H9 (cell line): ENCODE data around the gene INTS1. TPM values are rescaled to one million over a fixed set of nuclear protein-coding genes. Genes with fewer than 3 reads are reported as not detected.

ENCODE experiments used
- DNase-seq: peaks from one replicate; pipeline ENCODE4 v3.0.0-alpha.2; 2017
- H2AFZ ChIP-seq: one replicate; pipeline ENCODE4 v1.6.1; 2013; ENCODE audit warnings: mild to moderate bottlenecking, low read length, control low read depth, moderate library complexity
- H2AK5ac ChIP-seq: 2 replicates; pipeline ENCODE4 v1.6.1; 2013; ENCODE audit warnings: low read length, control low read depth, mixed read lengths; ENCODE audit not compliant: insufficient read length
- H2BK120ac ChIP-seq: one replicate; pipeline ENCODE4 v1.6.1; 2013; ENCODE audit warnings: low read depth, mild to moderate bottlenecking, low read length, control low read depth, inconsistent platforms; ENCODE audit not compliant: poor library complexity, severe bottlenecking
- H2BK12ac ChIP-seq: 2 replicates; pipeline ENCODE4 v1.6.1; 2013; ENCODE audit warnings: low read length, control low read depth, mixed read lengths, low read depth; ENCODE audit not compliant: insufficient read length
- H2BK15ac ChIP-seq: 2 replicates; pipeline ENCODE4 v1.6.1; 2013; ENCODE audit warnings: low read depth, low read length, control low read depth
- H2BK20ac ChIP-seq: one replicate; pipeline ENCODE4 v1.6.1; 2013; ENCODE audit warnings: low read depth, mild to moderate bottlenecking, low read length, control low read depth, inconsistent platforms; ENCODE audit not compliant: poor library complexity, severe bottlenecking
- H2BK5ac ChIP-seq: 2 replicates; pipeline ENCODE4 v1.6.1; 2013; ENCODE audit warnings: low read length, control low read depth, mixed read lengths; ENCODE audit not compliant: insufficient read length
- H3K14ac ChIP-seq: 2 replicates; pipeline ENCODE4 v1.6.1; 2013; ENCODE audit warnings: low read length, control low read depth; ENCODE audit not compliant: insufficient read depth
- H3K18ac ChIP-seq: 2 replicates; pipeline ENCODE4 v1.6.1; 2013; ENCODE audit warnings: low read depth, mild to moderate bottlenecking, mixed read lengths, low read length, control low read depth; ENCODE audit not compliant: insufficient read length
- H3K23ac ChIP-seq: 2 replicates; pipeline ENCODE4 v1.6.1; 2013; ENCODE audit warnings: low read length, control low read depth, mixed read lengths, low read depth; ENCODE audit not compliant: insufficient read length
- H3K23me2 ChIP-seq: 2 replicates; pipeline ENCODE4 v1.6.1; 2013; ENCODE audit warnings: low read depth, mild to moderate bottlenecking, mixed read lengths, low read length, control low read depth; ENCODE audit not compliant: insufficient read length, poor library complexity, severe bottlenecking
- H3K27ac ChIP-seq: 2 replicates; pipeline ENCODE4 v1.5.1; 2013; ENCODE audit warnings: low read length, control low read depth, mixed read lengths, low read depth; ENCODE audit not compliant: insufficient read length
- H3K27me3 ChIP-seq: 2 replicates; pipeline ENCODE4 v1.6.1; 2013; ENCODE audit warnings: low read length, control low read depth, inconsistent platforms; ENCODE audit not compliant: insufficient read depth
- H3K4ac ChIP-seq: 2 replicates; pipeline ENCODE4 v1.6.1; 2013; ENCODE audit warnings: low read depth, mild to moderate bottlenecking, control low read depth, inconsistent platforms, low read length, moderate library complexity
- H3K4me1 ChIP-seq: 2 replicates; pipeline ENCODE4 v1.6.1; 2013; ENCODE audit warnings: low read length, control low read depth, inconsistent platforms; ENCODE audit not compliant: insufficient read depth
- H3K4me2 ChIP-seq: 2 replicates; pipeline ENCODE4 v1.6.1; 2013; ENCODE audit warnings: low read length, control low read depth, mixed read lengths; ENCODE audit not compliant: insufficient read length, insufficient read depth
- H3K56ac ChIP-seq: 2 replicates; pipeline ENCODE4 v1.6.1; 2013; ENCODE audit warnings: low read depth, mild to moderate bottlenecking, mixed read lengths, low read length, control low read depth; ENCODE audit not compliant: insufficient read length
- H3K79me1 ChIP-seq: 2 replicates; pipeline ENCODE4 v1.6.1; 2013; ENCODE audit warnings: low read depth, mild to moderate bottlenecking, moderate library complexity, low read length, control low read depth, inconsistent platforms; ENCODE audit not compliant: insufficient read depth, poor library complexity, severe bottlenecking
- H3K79me2 ChIP-seq: 2 replicates; pipeline ENCODE4 v1.6.1; 2013; ENCODE audit warnings: low read length, control low read depth, inconsistent platforms; ENCODE audit not compliant: insufficient read depth
- H3K9ac ChIP-seq: 2 replicates; pipeline ENCODE4 v1.6.1; 2013; ENCODE audit warnings: low read length, control low read depth, mixed read lengths; ENCODE audit not compliant: insufficient read length; ENCODE audit errors: extremely low read depth
- H3K9me3 ChIP-seq: one replicate; pipeline ENCODE4 v1.6.1; 2013; ENCODE audit warnings: low read depth, low read length, inconsistent platforms; ENCODE audit not compliant: control insufficient read depth
- H3T11ph ChIP-seq: one replicate; pipeline ENCODE4 v1.6.1; 2013; ENCODE audit warnings: mild to moderate bottlenecking, low read length, control low read depth, inconsistent platforms
- H4K20me1 ChIP-seq: one replicate; pipeline ENCODE4 v1.6.1; 2013; ENCODE audit not compliant: control insufficient read depth, insufficient read length, insufficient read depth
- H4K5ac ChIP-seq: 2 replicates; pipeline ENCODE4 v1.6.1; 2013; ENCODE audit warnings: low read depth, mild to moderate bottlenecking, mixed read lengths, low read length, control low read depth; ENCODE audit not compliant: insufficient read length
- H4K8ac ChIP-seq: replicated peaks from 2 replicates; pipeline ENCODE4 v1.6.1; 2013; ENCODE audit warnings: low read length, control low read depth, mixed read lengths, low read depth; ENCODE audit not compliant: insufficient read length
- H4K91ac ChIP-seq: 2 replicates; pipeline ENCODE4 v1.6.1; 2013; ENCODE audit warnings: low read depth, mild to moderate bottlenecking, moderate library complexity, mixed read lengths, low read length, control low read depth; ENCODE audit not compliant: insufficient read length
- H3K27ac Mint-ChIP-seq, 3 experiments: 2 replicates in 2 of 3; 3 replicates in 1 of 3; pipeline ENCODE4 v1.8.0; 2020 to 2021; ENCODE audit warnings: mixed read lengths in 3 of 3, mild to moderate bottlenecking in 1 of 3, moderate library complexity in 1 of 3
- H3K27me3 Mint-ChIP-seq: 2 replicates; pipeline ENCODE4 v1.8.0; 2021; ENCODE audit warnings: low read depth, mild to moderate bottlenecking, moderate library complexity, mixed read lengths
- H3K36me3 Mint-ChIP-seq, 3 experiments: 2 replicates in 2 of 3; 3 replicates in 1 of 3; pipeline ENCODE4 v1.8.0; 2020 to 2021; ENCODE audit warnings: low read depth in 3 of 3, mixed read lengths in 3 of 3; ENCODE audit not compliant: insufficient read depth in 1 of 3
- H3K4me1 Mint-ChIP-seq, 2 experiments: 2 replicates each; pipeline ENCODE4 v1.8.0; 2020; ENCODE audit warnings: mixed read lengths in 2 of 2
- H3K4me3 Mint-ChIP-seq, 2 experiments: 2 replicates in 1 of 2; 3 replicates in 1 of 2; pipeline ENCODE4 v1.8.0; 2020 to 2021; ENCODE audit warnings: mild to moderate bottlenecking in 2 of 2, mixed read lengths in 2 of 2, moderate library complexity in 1 of 2
- H3K9me3 Mint-ChIP-seq, 2 experiments: 2 replicates in 1 of 2; 3 replicates in 1 of 2; pipeline ENCODE4 v1.8.0; 2020; ENCODE audit warnings: mild to moderate bottlenecking in 2 of 2, mixed read lengths in 2 of 2, moderate library complexity in 1 of 2
- WGBS: extraction: QIAGEN DNeasy Blood & Tissue Kit; methylation state at CpG from one replicate; pipeline ENCODE4 v1.1.7; 2013; ENCODE audit warnings: missing lambda C conversion rate, low lambda C conversion rate, mixed read lengths; ENCODE audit not compliant: insufficient read length; ENCODE audit errors: extremely low coverage; 5-methylcytosine and 5-hydroxymethylcytosine counted together
- total RNA-seq: library from RNA; stranded (reverse); gene quantifications from 2 replicates; pipeline ENCODE4 v1.2.1, GENCODE V29; 2021
- TF ChIP-seq, protein P1 (sequence below): fragments of 200-600 bp; sonication (generic); conservative IDR thresholded peaks from 3 replicates; pipeline ENCODE4 v1.8.0; 2021; ENCODE audit warnings: antibody characterized with exemption, mild to moderate bottlenecking

The INTS1 gene
- total RNA-seq, 1 experiment from 2014 or later: 133 TPM

- peaks cover 0 to 2% of the 10 kb centered on the region in 2 experiments; a peak in 1 of 4 replicates for H3K4me1 Mint-ChIP-seq
Observed at GRCh38 chr7:1476859-1477258, 27.3 kb downstream of the INTS1 start.

More at GRCh38 chr7:1476859-1477258, 27.3 kb downstream of the INTS1 start:
- no peak overlapping the region for H4K5ac ChIP-seq
- no peaks in the 10 kb centered on the region for H3K23me2 ChIP-seq
- H2BK120ac ChIP-seq: no peak overlapping the region
- H2BK12ac ChIP-seq: no peak overlapping the region
- no CpG with 5 or more reads among the region's 15 CpGs for WGBS
- no peak overlapping the region for H3K4ac ChIP-seq
- Mint-ChIP-seq H3K9me3 (no peaks in the 10 kb centered on the region), H3K27ac (no peak overlapping the region; a peak in 1 of 7 replicates), H3K27me3 (no peaks in the 10 kb centered on the region), H3K4me3 (no peak overlapping the region), H3K36me3 (peaks cover 3 to 39% (median 37%) of the 10 kb centered on the region in 3 experiments; a peak in 6 of 7 replicates)
- H3K27me3 ChIP-seq: no peaks in the 10 kb centered on the region
- H2BK20ac ChIP-seq: no peak overlapping the region
- H4K91ac ChIP-seq: no peak overlapping the region
- no peak overlapping the region for H2AK5ac ChIP-seq
- H4K20me1 ChIP-seq: no peaks in the 10 kb centered on the region
- H3K23ac ChIP-seq: no peak overlapping the region
- H3K4me2 ChIP-seq: no peak overlapping the region
- no peak overlapping the region for H3K9ac ChIP-seq
- H3K79me1 ChIP-seq: no peaks in the 10 kb centered on the region
- H3K56ac ChIP-seq: no peak overlapping the region
- no peak overlapping the region for H2BK15ac ChIP-seq
- H4K8ac ChIP-seq: no peak overlapping the region
- H3K14ac ChIP-seq: no peak overlapping the region
- H2BK5ac ChIP-seq: no peak overlapping the region
- H3K9me3 ChIP-seq: no peaks in the 10 kb centered on the region
- no peaks in the 10 kb centered on the region for H3K4me1 ChIP-seq
- H3T11ph ChIP-seq: no peak overlapping the region
- no peak overlapping the region for H2AFZ ChIP-seq
- H3K18ac ChIP-seq: no peak overlapping the region
- TF ChIP-seq, protein P1, sequence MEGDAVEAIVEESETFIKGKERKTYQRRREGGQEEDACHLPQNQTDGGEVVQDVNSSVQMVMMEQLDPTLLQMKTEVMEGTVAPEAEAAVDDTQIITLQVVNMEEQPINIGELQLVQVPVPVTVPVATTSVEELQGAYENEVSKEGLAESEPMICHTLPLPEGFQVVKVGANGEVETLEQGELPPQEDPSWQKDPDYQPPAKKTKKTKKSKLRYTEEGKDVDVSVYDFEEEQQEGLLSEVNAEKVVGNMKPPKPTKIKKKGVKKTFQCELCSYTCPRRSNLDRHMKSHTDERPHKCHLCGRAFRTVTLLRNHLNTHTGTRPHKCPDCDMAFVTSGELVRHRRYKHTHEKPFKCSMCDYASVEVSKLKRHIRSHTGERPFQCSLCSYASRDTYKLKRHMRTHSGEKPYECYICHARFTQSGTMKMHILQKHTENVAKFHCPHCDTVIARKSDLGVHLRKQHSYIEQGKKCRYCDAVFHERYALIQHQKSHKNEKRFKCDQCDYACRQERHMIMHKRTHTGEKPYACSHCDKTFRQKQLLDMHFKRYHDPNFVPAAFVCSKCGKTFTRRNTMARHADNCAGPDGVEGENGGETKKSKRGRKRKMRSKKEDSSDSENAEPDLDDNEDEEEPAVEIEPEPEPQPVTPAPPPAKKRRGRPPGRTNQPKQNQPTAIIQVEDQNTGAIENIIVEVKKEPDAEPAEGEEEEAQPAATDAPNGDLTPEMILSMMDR: no peak
- no peaks in the 10 kb centered on the region for H3K79me2 ChIP-seq
- no peak overlapping the region for H3K27ac ChIP-seq
- no peak for DNase-seq
